Body of pancreas (tissue), 4 donors: ENCODE data around the gene ARPC1A. TPM values are rescaled to one million over a fixed set of nuclear protein-coding genes. Genes with fewer than 3 reads are reported as not detected.
A peak's percentile ranks its signal among the peaks of the same experiment; 100 is the strongest.

ENCODE experiments used
- ATAC-seq: fragments of 150-250 bp; one replicate; pipeline ENCODE4 v1.9.1; 2016
- DNase-seq, 4 donors: peaks; one replicate each; pipeline ENCODE4 v3.0.0-alpha.2; 2019
- H3K27ac ChIP-seq, 4 donors: fragments of 200-600 bp; sonication (generic); 1 replicate in 3 of 4; 2 replicates in 1 of 4; pipeline versions ENCODE4 v1.5.1 to v1.6.1; 2016 to 2019; ENCODE audit warnings: mild to moderate bottlenecking in 1 of 4, mixed read lengths in 1 of 4, moderate library complexity in 1 of 4
- H3K27me3 ChIP-seq, 2 donors: fragments of 200-600 bp; sonication (generic); one replicate each; pipeline ENCODE4 v1.6.0; 2016; ENCODE audit warnings: mild to moderate bottlenecking in 1 of 2
- H3K36me3 ChIP-seq, 2 donors: fragments of 200-600 bp; sonication (generic); replicated peaks in 1 of 2; 2 replicates each; pipeline ENCODE4 v1.5.1; 2016; ENCODE audit warnings: low read depth in 2 of 2; ENCODE audit not compliant: insufficient read depth in 1 of 2
- H3K4me1 ChIP-seq: fragments of 200-600 bp; sonication (generic); one replicate; pipeline ENCODE4 v1.6.0; 2016
- H3K4me3 ChIP-seq, 2 donors: fragments of 200-600 bp; sonication (generic); 1 replicate in 1 of 2; 2 replicates in 1 of 2; pipeline ENCODE4 v1.5.1; 2016 to 2019
- H3K9me3 ChIP-seq, 3 donors: fragments of 200-600 bp; sonication (generic); 1 replicate in 2 of 3; 2 replicates in 1 of 3; pipeline ENCODE4 v1.5.1; 2016
- POLR2A ChIP-seq, 3 donors: fragments of 450-650 bp; IDR thresholded peaks; one replicate each; pipeline ENCODE4 v1.6.1; 2016; ENCODE audit warnings: antibody characterized with exemption in 3 of 3, mild to moderate bottlenecking in 2 of 3
- WGBS, 2 donors: methylation state at CpG; one replicate each; pipeline ENCODE4 v1.1.5; 2017; 5-methylcytosine and 5-hydroxymethylcytosine counted together
- intact Hi-C: fragments of 100-400 bp; cut with DNase I; formaldehyde crosslinking; loops from one replicate; pipeline ENCODE4 v1.15.1; 2023
- total RNA-seq, 2 donors: library from RNA; depleted of rRNA; stranded (reverse); fragments of >200 nt; gene quantifications; one replicate each; pipeline ENCODE4 v1.1.0, GENCODE V29; 2016
- TF ChIP-seq, protein P1 (sequence below), 7 experiments: fragments of 450-650 bp in 4 of 7; fragments of 200-600 bp in 3 of 7; sonication (generic) in 3 of 7; IDR thresholded peaks; one replicate each; pipeline ENCODE4 v1.5.1; 2016 to 2019; ENCODE audit warnings: antibody characterized with exemption in 7 of 7

The ARPC1A gene
- total RNA-seq, 2 donors from 2014 or later = 63.0 to 106 TPM

DNA sequence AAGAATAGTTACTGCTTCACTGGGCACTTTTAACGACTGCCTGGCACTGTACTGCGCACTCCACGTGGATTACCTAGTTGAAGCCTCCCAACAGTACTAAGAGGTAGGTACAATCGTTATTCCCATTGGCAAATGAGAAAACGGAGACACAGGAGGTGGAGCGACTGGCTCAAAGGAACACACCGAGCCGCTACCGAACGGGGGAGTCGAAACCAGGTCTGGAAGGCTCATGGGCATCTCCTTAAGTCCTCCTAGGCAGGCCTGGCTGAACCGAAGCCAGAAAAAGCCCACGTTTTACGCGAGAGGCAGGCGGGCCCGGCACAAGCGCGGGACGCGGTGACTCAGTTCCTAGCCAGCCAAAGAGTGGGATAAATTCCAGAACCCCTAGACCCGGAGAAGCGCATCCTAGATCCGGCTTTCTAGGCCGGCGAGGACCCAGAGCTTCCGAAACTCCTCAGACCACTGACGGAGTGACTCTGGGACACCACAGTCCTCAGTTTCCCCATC, 82.2 kb downstream of the ARPC1A start:
- ATAC-seq (peak; percentile 35), DNase-seq (peak; percentile 55 to 59 (median 58))
- peak overlapping the region; percentile 87 to 93 for H3K4me3 ChIP-seq
- peaks cover 45% of the 10 kb centered on the region for H3K4me1 ChIP-seq
- intact Hi-C loops = no loop called here
- peak overlapping the region; percentile 95 to 100 (median 98) for H3K27ac ChIP-seq
- no peaks in the 10 kb centered on the region for H3K27me3 ChIP-seq
- H3K36me3 ChIP-seq = peaks cover 2 to 20% of the 10 kb centered on the region in 2 donors
- no peaks in the 10 kb centered on the region for H3K9me3 ChIP-seq
- TF ChIP-seq, protein P1, sequence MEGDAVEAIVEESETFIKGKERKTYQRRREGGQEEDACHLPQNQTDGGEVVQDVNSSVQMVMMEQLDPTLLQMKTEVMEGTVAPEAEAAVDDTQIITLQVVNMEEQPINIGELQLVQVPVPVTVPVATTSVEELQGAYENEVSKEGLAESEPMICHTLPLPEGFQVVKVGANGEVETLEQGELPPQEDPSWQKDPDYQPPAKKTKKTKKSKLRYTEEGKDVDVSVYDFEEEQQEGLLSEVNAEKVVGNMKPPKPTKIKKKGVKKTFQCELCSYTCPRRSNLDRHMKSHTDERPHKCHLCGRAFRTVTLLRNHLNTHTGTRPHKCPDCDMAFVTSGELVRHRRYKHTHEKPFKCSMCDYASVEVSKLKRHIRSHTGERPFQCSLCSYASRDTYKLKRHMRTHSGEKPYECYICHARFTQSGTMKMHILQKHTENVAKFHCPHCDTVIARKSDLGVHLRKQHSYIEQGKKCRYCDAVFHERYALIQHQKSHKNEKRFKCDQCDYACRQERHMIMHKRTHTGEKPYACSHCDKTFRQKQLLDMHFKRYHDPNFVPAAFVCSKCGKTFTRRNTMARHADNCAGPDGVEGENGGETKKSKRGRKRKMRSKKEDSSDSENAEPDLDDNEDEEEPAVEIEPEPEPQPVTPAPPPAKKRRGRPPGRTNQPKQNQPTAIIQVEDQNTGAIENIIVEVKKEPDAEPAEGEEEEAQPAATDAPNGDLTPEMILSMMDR (IDR thresholded peaks at IDR 0.05) = no peak
- TF ChIP-seq POLR2A (IDR thresholded peaks at IDR 0.05) = no peak
- 0% methylated on average over 21 to 28 of the region's 28 CpGs for WGBS, 2 donors

DNA sequence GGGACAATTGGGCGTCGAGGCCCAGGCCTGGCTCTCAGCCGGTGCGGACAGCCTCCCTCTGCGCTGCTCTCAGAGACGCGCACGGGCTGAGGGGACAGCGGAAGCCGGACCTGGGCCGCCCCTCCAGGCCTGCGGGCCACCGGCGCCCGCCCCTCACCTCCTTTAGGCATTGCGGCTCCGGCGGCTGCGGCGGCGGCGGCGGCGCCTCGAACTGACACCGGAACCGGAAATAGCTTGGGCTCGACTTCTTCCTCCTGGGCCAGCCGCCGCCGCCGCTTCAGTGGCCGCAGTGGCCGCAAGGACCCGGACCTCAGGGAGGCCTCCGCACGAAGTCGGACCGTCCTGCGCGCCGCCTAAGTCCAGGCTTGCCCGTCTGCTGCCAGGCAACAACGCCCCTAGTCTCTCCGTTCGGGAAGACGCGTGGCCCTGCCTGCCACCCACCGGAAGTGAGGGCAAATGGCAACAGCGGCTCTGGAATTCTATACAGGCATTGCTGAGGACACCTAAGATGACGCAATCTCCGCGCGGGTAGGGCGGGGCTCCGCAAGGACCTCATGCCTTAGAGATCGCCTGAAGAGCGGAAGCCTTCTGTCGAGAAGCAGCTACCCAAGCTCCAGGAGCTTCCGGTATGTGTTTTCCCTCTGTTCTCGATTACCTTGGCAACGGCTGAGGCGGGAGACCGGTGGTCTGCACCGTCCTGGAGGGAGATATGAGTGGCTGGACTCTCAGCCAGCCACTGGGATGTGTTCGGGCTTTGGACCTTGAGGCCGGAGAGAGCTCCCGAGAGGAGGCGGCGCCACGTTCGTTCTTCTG, 82.9 kb downstream of the ARPC1A start, which contains the start of the genes BUD31 and PDAP1:
BUD31 (plus strand) TSS at position 591 of the 813 bp plus-strand sequence. CDS start 2,124 bp downstream, outside the sequence.
PDAP1 (minus strand) TSS at position 219 of the 813 bp plus-strand sequence; CDS start at position 170, 49 bp downstream.
- intact Hi-C loops = no loop called here
- DNase-seq = peak; percentile 92 to 94 (median 92)
- no peaks in the 10 kb centered on the region for H3K9me3 ChIP-seq
- H3K36me3 ChIP-seq = peaks cover 9 to 19% of the 10 kb centered on the region in 2 donors
- peak within 1 kb of the TSS; percentile 95 to 100 (median 98) for H3K27ac ChIP-seq
- peaks cover 45% of the 10 kb centered on the region for H3K4me1 ChIP-seq
- WGBS, 2 donors = 0 to 1% methylated on average over 8 to 64 of the region's 72 CpGs
- H3K4me3 ChIP-seq = peak within 1 kb of the TSS; percentile 87 to 93
- ATAC-seq = peak; percentile 95
- no peaks in the 10 kb centered on the region for H3K27me3 ChIP-seq
- TF ChIP-seq, protein P1 (IDR thresholded peaks at IDR 0.05) = peak in 4 of 7 experiments; percentile 32 to 46 (median 40)
- peak; percentile 81 to 95 (median 90) for TF ChIP-seq POLR2A (IDR thresholded peaks at IDR 0.05)

DNA sequence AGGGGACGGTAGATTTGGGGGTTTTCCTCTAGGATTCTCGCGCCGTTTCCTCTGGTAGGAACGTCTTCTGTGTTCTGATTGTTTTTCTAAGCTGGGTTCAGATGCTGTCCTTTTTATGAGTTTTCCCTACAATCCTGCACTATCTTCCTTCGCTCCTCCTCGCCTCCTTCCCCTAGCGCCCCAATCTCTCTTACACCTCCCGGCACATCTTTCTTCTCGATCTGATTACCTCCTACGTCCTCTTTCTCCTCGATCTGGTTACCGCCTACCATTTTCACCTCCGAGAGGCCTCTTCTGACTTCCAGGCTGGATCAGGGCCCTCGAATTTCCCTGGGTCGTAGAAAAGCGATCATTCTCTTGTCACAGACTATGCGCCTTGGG, 83.5 kb downstream of the ARPC1A start:
- no peaks in the 10 kb centered on the region for H3K9me3 ChIP-seq
- H3K4me3 ChIP-seq = peak overlapping the region; percentile 87 to 93
- ATAC-seq (no peak), DNase-seq (no peak)
- intact Hi-C loops = no loop called here
- peak overlapping the region; percentile 95 to 100 (median 98) for H3K27ac ChIP-seq
- TF ChIP-seq, protein P1 (IDR thresholded peaks at IDR 0.05) = no peak
- no peak for TF ChIP-seq POLR2A (IDR thresholded peaks at IDR 0.05)
- H3K27me3 ChIP-seq = no peaks in the 10 kb centered on the region
- H3K4me1 ChIP-seq = peaks cover 45% of the 10 kb centered on the region
- WGBS, 2 donors = 1% methylated on average over 18 of the region's 18 CpGs
- H3K36me3 ChIP-seq = peaks cover 10 to 19% of the 10 kb centered on the region in 2 donors

DNA sequence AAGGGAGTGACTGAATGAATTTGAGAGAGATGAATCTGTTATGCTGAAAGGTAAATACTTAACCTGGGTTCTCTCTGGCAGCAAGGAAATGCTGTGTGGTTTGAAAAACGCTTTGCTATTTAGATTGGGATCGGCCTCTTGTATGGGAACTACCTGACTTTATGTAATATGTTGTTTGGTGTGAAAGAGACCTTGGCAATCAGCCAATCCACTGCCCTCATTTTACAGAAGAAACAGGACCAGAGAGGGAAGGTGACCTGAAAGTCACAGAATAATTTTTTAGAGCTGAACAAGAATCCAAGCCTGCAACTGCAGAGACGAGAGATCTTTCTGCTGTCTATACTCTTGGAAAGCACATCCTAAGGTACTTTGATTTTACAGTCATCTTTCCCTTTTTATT, 84.1 kb downstream of the ARPC1A start:
- H3K36me3 ChIP-seq = peaks cover 10 to 19% of the 10 kb centered on the region in 2 donors
- TF ChIP-seq POLR2A (IDR thresholded peaks at IDR 0.05) = no peak
- TF ChIP-seq, protein P1 (IDR thresholded peaks at IDR 0.05) = no peak
- no peaks in the 10 kb centered on the region for H3K9me3 ChIP-seq
- no peak for ATAC-seq
- DNase-seq = no peak
- intact Hi-C loops = no loop called here
- WGBS, 2 donors = 12 to 27% methylated on average over 3 of the region's 3 CpGs
- peaks cover 42% of the 10 kb centered on the region for H3K4me1 ChIP-seq
- peak overlapping the region in 3 of 4 donors; percentile 95 to 100 (median 97) for H3K27ac ChIP-seq
- no peak overlapping the region for H3K4me3 ChIP-seq
- no peaks in the 10 kb centered on the region for H3K27me3 ChIP-seq
